Neural cell (in vitro differentiated cells): ENCODE data around the gene DIP2C.

Experiments used
- EP300 ChIP-seq: fragments of 450-650 bp; conservative IDR thresholded peaks from 2 replicates; pipeline ENCODE4 v1.6.1; 2014; ENCODE audit warnings: antibody characterized with exemption, mild to moderate bottlenecking, moderate library complexity; ENCODE audit not compliant: poor library complexity, severe bottlenecking
- POLR2AphosphoS5 ChIP-seq: IDR thresholded peaks from 2 replicates; pipeline ENCODE4 v1.6.1; 2012
- SMC3 ChIP-seq: fragments of 450-650 bp; conservative IDR thresholded peaks from 2 replicates; pipeline ENCODE4 v1.6.1; 2014; ENCODE audit warnings: antibody characterized with exemption, mild to moderate bottlenecking, moderate library complexity; ENCODE audit not compliant: poor library complexity
- TAF1 ChIP-seq: IDR thresholded peaks from 2 replicates; pipeline ENCODE4 v1.6.1; 2012; ENCODE audit warnings: low read depth
- TF ChIP-seq, protein P1 (sequence below): fragments of 450-650 bp; IDR thresholded peaks from 2 replicates; pipeline ENCODE4 v1.5.1; 2014; ENCODE audit warnings: antibody characterized with exemption, mild to moderate bottlenecking, moderate library complexity; ENCODE audit not compliant: poor library complexity, severe bottlenecking
- TF ChIP-seq, protein P2 (sequence below): IDR thresholded peaks from 2 replicates; pipeline ENCODE4 v1.6.1; 2012; ENCODE audit warnings: borderline replicate concordance

DNA sequence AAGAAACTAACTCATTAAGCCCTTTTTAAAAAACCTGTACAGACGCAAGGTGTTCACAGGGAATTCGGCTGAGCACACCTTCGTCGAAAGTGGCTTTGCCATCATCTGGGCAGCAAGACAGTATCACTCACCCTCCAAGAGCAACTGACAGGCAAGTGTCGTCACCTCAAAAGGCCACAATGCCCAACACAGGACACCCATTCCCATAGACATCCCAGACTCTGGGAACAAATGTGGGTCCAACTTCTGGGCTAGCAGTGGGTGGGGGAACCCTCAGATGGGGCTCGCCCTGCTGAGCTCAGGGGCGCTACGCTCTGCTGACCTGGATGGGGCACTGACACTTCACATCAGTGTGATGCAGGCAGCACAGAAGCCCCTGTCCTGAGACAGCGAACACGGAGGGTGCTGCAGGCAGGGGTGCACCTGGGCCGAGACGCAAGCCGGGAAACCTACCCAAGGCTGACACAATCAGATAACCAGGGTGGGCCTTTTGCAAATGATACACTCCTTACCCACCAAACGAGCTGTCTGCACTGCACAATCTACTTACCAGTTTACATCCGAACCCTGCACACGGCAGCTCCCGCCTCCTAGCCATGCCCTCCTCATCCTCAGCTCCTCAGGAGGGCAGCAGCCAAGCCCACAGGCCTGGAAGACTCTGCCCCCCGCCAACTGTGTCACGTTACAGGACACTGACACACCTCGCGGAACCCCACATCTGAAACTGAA lies 1.7 kb downstream of the DIP2C start:
- TF ChIP-seq, protein P1, sequence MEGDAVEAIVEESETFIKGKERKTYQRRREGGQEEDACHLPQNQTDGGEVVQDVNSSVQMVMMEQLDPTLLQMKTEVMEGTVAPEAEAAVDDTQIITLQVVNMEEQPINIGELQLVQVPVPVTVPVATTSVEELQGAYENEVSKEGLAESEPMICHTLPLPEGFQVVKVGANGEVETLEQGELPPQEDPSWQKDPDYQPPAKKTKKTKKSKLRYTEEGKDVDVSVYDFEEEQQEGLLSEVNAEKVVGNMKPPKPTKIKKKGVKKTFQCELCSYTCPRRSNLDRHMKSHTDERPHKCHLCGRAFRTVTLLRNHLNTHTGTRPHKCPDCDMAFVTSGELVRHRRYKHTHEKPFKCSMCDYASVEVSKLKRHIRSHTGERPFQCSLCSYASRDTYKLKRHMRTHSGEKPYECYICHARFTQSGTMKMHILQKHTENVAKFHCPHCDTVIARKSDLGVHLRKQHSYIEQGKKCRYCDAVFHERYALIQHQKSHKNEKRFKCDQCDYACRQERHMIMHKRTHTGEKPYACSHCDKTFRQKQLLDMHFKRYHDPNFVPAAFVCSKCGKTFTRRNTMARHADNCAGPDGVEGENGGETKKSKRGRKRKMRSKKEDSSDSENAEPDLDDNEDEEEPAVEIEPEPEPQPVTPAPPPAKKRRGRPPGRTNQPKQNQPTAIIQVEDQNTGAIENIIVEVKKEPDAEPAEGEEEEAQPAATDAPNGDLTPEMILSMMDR: no peak
- TF ChIP-seq SMC3 (no peak), EP300 (no peak), POLR2AphosphoS5 (no peak), TAF1 (no peak)
- TF ChIP-seq, protein P2, sequence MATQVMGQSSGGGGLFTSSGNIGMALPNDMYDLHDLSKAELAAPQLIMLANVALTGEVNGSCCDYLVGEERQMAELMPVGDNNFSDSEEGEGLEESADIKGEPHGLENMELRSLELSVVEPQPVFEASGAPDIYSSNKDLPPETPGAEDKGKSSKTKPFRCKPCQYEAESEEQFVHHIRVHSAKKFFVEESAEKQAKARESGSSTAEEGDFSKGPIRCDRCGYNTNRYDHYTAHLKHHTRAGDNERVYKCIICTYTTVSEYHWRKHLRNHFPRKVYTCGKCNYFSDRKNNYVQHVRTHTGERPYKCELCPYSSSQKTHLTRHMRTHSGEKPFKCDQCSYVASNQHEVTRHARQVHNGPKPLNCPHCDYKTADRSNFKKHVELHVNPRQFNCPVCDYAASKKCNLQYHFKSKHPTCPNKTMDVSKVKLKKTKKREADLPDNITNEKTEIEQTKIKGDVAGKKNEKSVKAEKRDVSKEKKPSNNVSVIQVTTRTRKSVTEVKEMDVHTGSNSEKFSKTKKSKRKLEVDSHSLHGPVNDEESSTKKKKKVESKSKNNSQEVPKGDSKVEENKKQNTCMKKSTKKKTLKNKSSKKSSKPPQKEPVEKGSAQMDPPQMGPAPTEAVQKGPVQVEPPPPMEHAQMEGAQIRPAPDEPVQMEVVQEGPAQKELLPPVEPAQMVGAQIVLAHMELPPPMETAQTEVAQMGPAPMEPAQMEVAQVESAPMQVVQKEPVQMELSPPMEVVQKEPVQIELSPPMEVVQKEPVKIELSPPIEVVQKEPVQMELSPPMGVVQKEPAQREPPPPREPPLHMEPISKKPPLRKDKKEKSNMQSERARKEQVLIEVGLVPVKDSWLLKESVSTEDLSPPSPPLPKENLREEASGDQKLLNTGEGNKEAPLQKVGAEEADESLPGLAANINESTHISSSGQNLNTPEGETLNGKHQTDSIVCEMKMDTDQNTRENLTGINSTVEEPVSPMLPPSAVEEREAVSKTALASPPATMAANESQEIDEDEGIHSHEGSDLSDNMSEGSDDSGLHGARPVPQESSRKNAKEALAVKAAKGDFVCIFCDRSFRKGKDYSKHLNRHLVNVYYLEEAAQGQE: no peak
